HG03280 (cell line): Measurements from ENCODE around the gene LGALS8.
A peak's percentile ranks its signal among the peaks of the same experiment; 100 is the strongest.

Experiments used
- ATAC-seq: cut with Tn5 transposase; IDR thresholded peaks from one replicate; pipeline ENCODE4 v1.9.1; 2021; ENCODE audit warnings: mild to moderate bottlenecking, moderate library complexity; ENCODE audit not compliant: unreplicated experiment

The LGALS8 gene

GRCh38 chr1:236508593-236509027, 15.2 kb upstream of the LGALS8 start:
- no peak for ATAC-seq

- no peak for ATAC-seq
Observed at GRCh38 chr1:236509203-236509602, 14.6 kb upstream of the LGALS8 start.

- no peak for ATAC-seq
Observed at GRCh38 chr1:236509647-236510401, 14.0 kb upstream of the LGALS8 start.

- no peak for ATAC-seq
Observed at GRCh38 chr1:236511735-236512418, 11.9 kb upstream of the LGALS8 start.

GRCh38 chr1:236514703-236515442, 8.9 kb upstream of the LGALS8 start:
- no peak for ATAC-seq

GRCh38 chr1:236515443-236515958, 8.3 kb upstream of the LGALS8 start:
- ATAC-seq: no peak

GRCh38 chr1:236516929-236517704, 6.7 kb upstream of the LGALS8 start:
- ATAC-seq: no peak

- no peak for ATAC-seq
Observed at GRCh38 chr1:236518322-236518721, 5.5 kb upstream of the LGALS8 start.

GRCh38 chr1:236520445-236521005, 3.3 kb upstream of the LGALS8 start:
- no peak for ATAC-seq

- ATAC-seq: no peak
Observed at GRCh38 chr1:236522937-236523703, 662 bp upstream of the LGALS8 start.

- peak; percentile 90 for ATAC-seq
Observed at GRCh38 chr1:236524142-236524894, 536 bp downstream of the LGALS8 start.

- no peak for ATAC-seq
Observed at GRCh38 chr1:236524895-236525184, 1.1 kb downstream of the LGALS8 start.

- ATAC-seq: no peak
Observed at GRCh38 chr1:236526079-236526478, 2.3 kb downstream of the LGALS8 start.

- no peak for ATAC-seq
Observed at GRCh38 chr1:236530286-236530685, 6.5 kb downstream of the LGALS8 start.

GRCh38 chr1:236530959-236531358, 7.2 kb downstream of the LGALS8 start:
- ATAC-seq: no peak

GRCh38 chr1:236532850-236533249, 9.1 kb downstream of the LGALS8 start:
- ATAC-seq: no peak

- no peak for ATAC-seq
Observed at GRCh38 chr1:236534151-236534651, 10.4 kb downstream of the LGALS8 start.

- ATAC-seq: no peak
Observed at GRCh38 chr1:236535190-236535589, 11.4 kb downstream of the LGALS8 start.

- ATAC-seq: no peak
Observed at GRCh38 chr1:236535662-236536161, 11.9 kb downstream of the LGALS8 start.
